ENCODE measurements around the gene SOST. TPM values are rescaled to one million over a fixed set of nuclear protein-coding genes. Genes with fewer than 3 reads are reported as not detected.

Gene SOST
- total RNA-seq, 1 donor from 2014 or later: not detected

GRCh38 chr17:43782913-43783680, 24.5 kb upstream of the SOST start:
- DNase-seq: no peak
- TF ChIP-seq, protein P1, sequence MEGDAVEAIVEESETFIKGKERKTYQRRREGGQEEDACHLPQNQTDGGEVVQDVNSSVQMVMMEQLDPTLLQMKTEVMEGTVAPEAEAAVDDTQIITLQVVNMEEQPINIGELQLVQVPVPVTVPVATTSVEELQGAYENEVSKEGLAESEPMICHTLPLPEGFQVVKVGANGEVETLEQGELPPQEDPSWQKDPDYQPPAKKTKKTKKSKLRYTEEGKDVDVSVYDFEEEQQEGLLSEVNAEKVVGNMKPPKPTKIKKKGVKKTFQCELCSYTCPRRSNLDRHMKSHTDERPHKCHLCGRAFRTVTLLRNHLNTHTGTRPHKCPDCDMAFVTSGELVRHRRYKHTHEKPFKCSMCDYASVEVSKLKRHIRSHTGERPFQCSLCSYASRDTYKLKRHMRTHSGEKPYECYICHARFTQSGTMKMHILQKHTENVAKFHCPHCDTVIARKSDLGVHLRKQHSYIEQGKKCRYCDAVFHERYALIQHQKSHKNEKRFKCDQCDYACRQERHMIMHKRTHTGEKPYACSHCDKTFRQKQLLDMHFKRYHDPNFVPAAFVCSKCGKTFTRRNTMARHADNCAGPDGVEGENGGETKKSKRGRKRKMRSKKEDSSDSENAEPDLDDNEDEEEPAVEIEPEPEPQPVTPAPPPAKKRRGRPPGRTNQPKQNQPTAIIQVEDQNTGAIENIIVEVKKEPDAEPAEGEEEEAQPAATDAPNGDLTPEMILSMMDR (IDR thresholded peaks at IDR 0.05): no peak
- Histone ChIP-seq H3K27me3 (ENCODE audit: low read depth) (no peaks in the 10 kb centered on the region), H3K36me3 (no peaks in the 10 kb centered on the region), H3K9me3 (no peaks in the 10 kb centered on the region), H3K4me1 (peaks cover 13% of the 10 kb centered on the region), H3K4me3 (no peak overlapping the region), H3K27ac (no peak overlapping the region)
- intact Hi-C loops (cut with DNase I): no loop called here
- no peak for ATAC-seq

GRCh38 chr17:43780135-43780534, 21.5 kb upstream of the SOST start, which contains the start of gene CFAP97D1:
Gene CFAP97D1, plus strand, starts transcription at chr17:43780435. Its CDS starts 28 bp downstream, at chr17:43780463.
- Histone ChIP-seq H3K4me3 (peak within 1 kb of the TSS; percentile 95), H3K36me3 (peaks cover 16% of the 10 kb centered on the region), H3K9me3 (no peaks in the 10 kb centered on the region), H3K27ac (peak within 1 kb of the TSS; percentile 100), H3K27me3 (ENCODE audit: low read depth) (no peaks in the 10 kb centered on the region), H3K4me1 (peaks cover 38% of the 10 kb centered on the region)
- TF ChIP-seq, protein P1 (IDR thresholded peaks at IDR 0.05): no peak
- intact Hi-C loops (cut with DNase I): no loop called here
- no peak for ATAC-seq
- DNase-seq: no peak

DNA sequence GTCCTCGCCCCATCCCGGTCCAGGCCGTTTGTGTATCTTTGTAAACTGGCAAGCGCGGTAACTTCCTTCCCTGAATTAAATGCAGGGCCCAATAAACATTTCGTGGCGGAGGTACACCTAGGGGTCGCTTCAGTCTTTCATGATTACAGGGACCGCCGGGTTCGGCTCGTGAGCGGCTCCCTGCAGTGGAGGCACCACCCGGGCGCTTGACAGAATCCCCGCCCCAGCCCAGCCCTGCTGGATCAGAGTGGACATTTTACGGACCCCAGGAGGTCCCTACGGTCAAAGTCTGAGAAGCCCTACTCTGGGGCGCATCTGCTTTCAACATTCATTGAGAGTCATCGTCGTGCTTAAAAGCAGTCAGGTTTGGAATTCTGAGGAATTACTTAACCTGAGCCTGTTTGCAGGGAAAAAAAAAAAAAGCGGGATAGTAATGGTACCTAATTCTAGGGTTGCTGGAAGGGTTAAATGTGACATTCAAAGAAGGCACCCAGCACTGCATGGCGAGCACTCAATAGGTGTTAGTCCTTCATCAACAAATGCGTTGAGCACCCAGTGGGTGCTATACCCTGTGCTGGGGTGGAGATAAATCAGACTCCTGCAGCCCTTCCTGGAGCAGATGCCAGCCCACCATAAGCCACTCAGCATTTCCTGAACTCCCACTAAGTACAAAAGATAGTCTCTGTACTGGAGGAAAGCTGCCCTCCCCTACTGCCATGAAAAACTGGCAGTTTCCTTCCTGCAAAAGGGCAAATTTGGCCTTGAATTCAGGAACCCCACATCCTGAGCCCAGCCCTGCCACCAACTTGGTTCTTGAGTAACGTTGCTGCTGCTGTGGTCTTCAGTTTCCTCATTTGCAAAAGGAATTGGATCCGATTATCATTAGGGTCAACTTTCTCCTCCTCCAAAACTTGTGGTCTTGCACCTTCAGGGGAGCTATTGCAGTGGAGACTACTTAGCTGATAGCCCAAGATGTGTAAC, 20.8 kb upstream of the SOST start:
- Histone ChIP-seq H3K27me3 (ENCODE audit: low read depth) (no peaks in the 10 kb centered on the region), H3K9me3 (no peaks in the 10 kb centered on the region), H3K4me3 (peak overlapping the region; percentile 95), H3K27ac (peak overlapping the region; percentile 100), H3K4me1 (peaks cover 45% of the 10 kb centered on the region), H3K36me3 (peaks cover 23% of the 10 kb centered on the region)
- ATAC-seq (peak; percentile 4 to 9), DNase-seq (no peak)
- intact Hi-C loops (cut with DNase I): no loop called here
- TF ChIP-seq, protein P1 (IDR thresholded peaks at IDR 0.05): peak; percentile 9

DNA sequence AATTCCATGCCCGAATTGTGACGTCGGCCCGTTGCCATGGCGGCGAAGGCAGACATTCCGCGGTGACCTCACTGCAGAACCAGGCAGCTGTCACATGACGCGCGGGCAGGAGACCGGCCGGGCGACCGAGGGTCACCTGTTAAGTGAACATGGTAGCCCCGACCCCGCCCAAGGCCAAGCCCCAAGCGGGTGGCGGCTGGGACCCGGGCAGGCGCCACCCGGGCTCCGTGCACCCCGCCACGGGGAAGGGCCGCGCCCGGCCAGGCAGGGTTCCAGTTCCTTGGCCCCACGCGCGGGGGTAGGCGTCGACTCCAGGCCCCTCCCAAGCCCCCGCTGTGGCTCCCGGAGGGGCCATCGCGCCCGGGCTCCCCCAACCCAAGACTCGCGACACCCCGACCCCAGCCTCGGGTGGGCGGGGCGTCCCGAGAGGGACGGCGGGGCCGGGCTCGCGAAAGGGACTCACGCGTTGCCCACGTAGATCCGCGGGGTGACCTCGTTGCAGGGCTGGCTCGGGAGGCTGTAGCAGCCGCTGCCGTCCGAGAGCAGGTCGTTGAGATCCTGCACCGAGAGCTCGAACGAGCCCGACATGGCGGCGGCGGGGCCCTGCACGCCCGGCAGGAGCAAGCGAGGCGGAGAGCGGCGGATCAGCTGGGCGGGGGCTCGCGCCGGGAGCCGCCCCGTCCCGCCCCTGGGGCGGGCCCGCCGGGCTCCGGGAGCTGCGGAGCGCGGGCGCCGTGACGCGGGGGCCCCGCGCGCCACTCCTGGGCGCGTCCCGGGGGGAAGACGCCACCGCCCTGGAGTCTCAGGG, 19.9 kb upstream of the SOST start, which contains the start of gene DUSP3:
DUSP3 (minus strand) TSS at position 641 of the 808 bp plus-strand sequence; CDS start at position 588, 53 bp downstream.
- H3K36me3 ChIP-seq: peaks cover 32% of the 10 kb centered on the region
- DNase-seq: peak; percentile 98
- H3K9me3 ChIP-seq: no peaks in the 10 kb centered on the region
- intact Hi-C loops (cut with DNase I): no loop called here
- peak within 1 kb of the TSS; percentile 100 for H3K27ac ChIP-seq
- H3K4me1 ChIP-seq: peaks cover 45% of the 10 kb centered on the region
- TF ChIP-seq, protein P1 (IDR thresholded peaks at IDR 0.05): no peak
- H3K27me3 ChIP-seq (ENCODE audit: low read depth): no peaks in the 10 kb centered on the region
- peak; percentile 96 for ATAC-seq
- H3K4me3 ChIP-seq: peak within 1 kb of the TSS; percentile 95
